IPS DF 4.7 (cell line): ENCODE measurements around the gene KANK4.

ENCODE experiments used
- DNase-seq: peaks from one replicate; pipeline ENCODE4 v3.0.0-alpha.2; 2013; ENCODE audit warnings: low spot score; ENCODE audit errors: extremely low read depth

Gene KANK4

GRCh38 chr1:62212411-62212810, 106.8 kb downstream of the KANK4 start:
- no peak for DNase-seq

GRCh38 chr1:62210960-62211359, 108.3 kb downstream of the KANK4 start:
- DNase-seq = no peak

- DNase-seq = no peak
Observed at GRCh38 chr1:62209931-62210595, 109.2 kb downstream of the KANK4 start.

- no peak for DNase-seq
Observed at GRCh38 chr1:62208970-62209369, 110.3 kb downstream of the KANK4 start.

- DNase-seq = no peak
Observed at GRCh38 chr1:62208087-62208486, 111.1 kb downstream of the KANK4 start.

GRCh38 chr1:62207187-62207586, 112.0 kb downstream of the KANK4 start:
- DNase-seq = no peak

GRCh38 chr1:62198781-62199125, 120.5 kb downstream of the KANK4 start:
- DNase-seq = no peak

GRCh38 chr1:62198069-62198780, 121.0 kb downstream of the KANK4 start:
- no peak for DNase-seq

- DNase-seq = no peak
Observed at GRCh38 chr1:62196086-62196690, 123.0 kb downstream of the KANK4 start.

- DNase-seq = no peak
Observed at GRCh38 chr1:62194651-62195544, 124.3 kb downstream of the KANK4 start, which contains the start of gene L1TD1. Gene L1TD1 (plus strand): TSS chr1:62194849. CDS start chr1:62206629, 11,780 bp downstream.

- no peak for DNase-seq
Observed at GRCh38 chr1:62188111-62188510, 131.1 kb downstream of the KANK4 start.

- DNase-seq = no peak
Observed at GRCh38 chr1:62187548-62187947, 131.7 kb downstream of the KANK4 start.
